Naive thymus-derived CD4-positive, alpha-beta T cell (primary cell): ENCODE measurements around the gene SLC39A5. TPM values are rescaled to one million over a fixed set of nuclear protein-coding genes. Genes with fewer than 3 reads are reported as not detected.
A peak's percentile ranks its signal among the peaks of the same experiment; 100 is the strongest.

Source experiments
- ATAC-seq: fragments of 150-1000 bp; cut with Tn5 transposase; 2 replicates; pipeline ENCODE4 v1.10.0; 2021; ENCODE audit warnings: mild to moderate bottlenecking, moderate library complexity
- CTCF ChIA-PET: fragments of 350-600 bp; sonication (Branson Sonifier 250); formaldehyde crosslinking; loops from one replicate; lab custom pipeline; 2021; ENCODE audit warnings: antibody characterized with exemption; lab: Charles Lee
- POLR2A ChIA-PET: fragments of 350-600 bp; sonication (Branson Sonifier 250); formaldehyde crosslinking; loops from one replicate; lab custom pipeline; 2021; ENCODE audit warnings: antibody characterized with exemption, inconsistent platforms; lab: Charles Lee
- DNase-seq, 9 donors: peaks; one replicate each; pipeline versions ENCODE4 v3.0.0 to v3.0.0-alpha.2; 2020 to 2022; ENCODE audit warnings: mixed read lengths in 1 of 9
- H3K27ac ChIP-seq: one replicate; pipeline ENCODE4 v1.7.0; 2013; ENCODE audit warnings: mild to moderate bottlenecking, low read depth, low read length, moderate library complexity
- H3K27me3 ChIP-seq, 2 donors: one replicate each; pipeline ENCODE4 v1.7.0; 2013; ENCODE audit warnings: low read length in 2 of 2, mild to moderate bottlenecking in 2 of 2, moderate library complexity in 2 of 2; ENCODE audit not compliant: control insufficient read depth in 2 of 2, insufficient read depth in 2 of 2
- H3K36me3 ChIP-seq, 3 experiments: 1 replicate in 2 of 3; 2 replicates in 1 of 3; pipeline ENCODE4 v1.7.0; 2013; ENCODE audit warnings: low read length in 3 of 3, mild to moderate bottlenecking in 3 of 3, moderate library complexity in 1 of 3; ENCODE audit not compliant: insufficient read depth in 3 of 3, control insufficient read depth in 2 of 3
- H3K4me1 ChIP-seq, 2 donors: one replicate each; pipeline ENCODE4 v1.7.0; 2013; ENCODE audit warnings: low read length in 2 of 2, mild to moderate bottlenecking in 2 of 2, moderate library complexity in 1 of 2; ENCODE audit not compliant: control insufficient read depth in 2 of 2, insufficient read depth in 2 of 2
- H3K4me3 ChIP-seq: 2 replicates; pipeline ENCODE4 v1.7.0; 2013; ENCODE audit warnings: mild to moderate bottlenecking, low read length
- H3K9me3 ChIP-seq, 3 experiments: 1 replicate in 2 of 3; 2 replicates in 1 of 3; pipeline ENCODE4 v1.7.0; 2013; ENCODE audit warnings: low read length in 3 of 3; ENCODE audit not compliant: control insufficient read depth in 2 of 3
- H3K27ac Mint-ChIP-seq, 9 donors: one replicate each; pipeline ENCODE4 v1.8.0; 2020 to 2022; ENCODE audit warnings: mixed read lengths in 9 of 9, mild to moderate bottlenecking in 8 of 9, moderate library complexity in 5 of 9, inconsistent platforms in 2 of 9
- H3K27me3 Mint-ChIP-seq, 5 donors: one replicate each; pipeline ENCODE4 v1.8.0; 2021 to 2022; ENCODE audit warnings: mixed read lengths in 5 of 5, mild to moderate bottlenecking in 1 of 5
- H3K36me3 Mint-ChIP-seq, 5 donors: one replicate each; pipeline ENCODE4 v1.8.0; 2020 to 2022; ENCODE audit warnings: mixed read lengths in 5 of 5, mild to moderate bottlenecking in 3 of 5, inconsistent platforms in 1 of 5
- H3K4me1 Mint-ChIP-seq, 7 donors: one replicate each; pipeline ENCODE4 v1.8.0; 2020 to 2022; ENCODE audit warnings: mixed read lengths in 7 of 7, mild to moderate bottlenecking in 3 of 7, inconsistent platforms in 1 of 7
- H3K4me3 Mint-ChIP-seq, 10 donors: one replicate each; pipeline ENCODE4 v1.8.0; 2020 to 2022; ENCODE audit warnings: mild to moderate bottlenecking in 10 of 10, mixed read lengths in 10 of 10, moderate library complexity in 6 of 10, inconsistent platforms in 2 of 10
- H3K9me3 Mint-ChIP-seq, 11 donors: one replicate each; pipeline ENCODE4 v1.8.0; 2020 to 2022; ENCODE audit warnings: mixed read lengths in 11 of 11, mild to moderate bottlenecking in 4 of 11, inconsistent platforms in 1 of 11, moderate library complexity in 1 of 11
- intact Hi-C, 2 donors: fragments of 100-400 bp; cut with micrococcal nuclease; formaldehyde crosslinking; loops; one replicate each; pipeline ENCODE4 v1.15.1; 2023
- polyA plus RNA-seq, 2 donors: library from polyadenylated mRNA; unstranded; fragments of 300-500 nt; fragmentation: Illumina TruSeq; gene quantifications; one replicate each; pipeline ENCODE4 v1.2.3, GENCODE V29; 2021
- total RNA-seq, 6 experiments: library from RNA in 5 of 6; stranded (reverse) in 5 of 6; gene quantifications; 1 replicate in 5 of 6; 2 replicates in 1 of 6; pipeline ENCODE4 v1.2.3 and lab custom pipeline; 2021 to 2026

Gene SLC39A5
- total and polyA plus RNA-seq, 7 experiments from 2014 or later: 0.43 to 1.2 (median 0.77) TPM; not detected in 4

DNA sequence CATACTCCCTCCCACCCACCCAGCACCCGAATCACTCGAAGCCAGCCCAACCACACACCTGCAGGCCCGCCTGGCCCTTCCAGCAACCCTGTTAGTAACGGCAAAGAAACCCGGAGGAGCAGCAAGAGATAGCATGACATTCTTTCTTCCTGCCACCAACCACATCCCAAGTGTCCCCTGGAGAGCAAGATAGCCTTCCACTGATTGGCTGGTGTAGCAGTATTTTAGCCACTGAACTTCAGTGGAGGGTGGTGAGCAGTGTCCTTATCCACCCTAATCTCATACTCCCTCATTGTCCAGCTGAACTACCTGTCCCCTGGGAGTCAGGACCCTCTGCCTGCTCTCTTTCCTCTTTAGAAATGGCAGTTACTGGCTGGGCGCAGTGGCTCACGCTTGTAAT lies 769 bp upstream of the SLC39A5 start:
- Mint-ChIP-seq H3K4me3 (no peak overlapping the region), H3K36me3 (peaks cover 0 to 7% (median 0%) of the 10 kb centered on the region in 5 donors), H3K27ac (no peak overlapping the region), H3K9me3 (no peaks in the 10 kb centered on the region), H3K4me1 (peaks cover 0 to 18% (median 13%) of the 10 kb centered on the region in 7 donors), H3K27me3 (no peaks in the 10 kb centered on the region)
- DNase-seq: no peak
- Histone ChIP-seq H3K4me3 (no peak overlapping the region), H3K4me1 (peaks cover 5 to 8% of the 10 kb centered on the region in 2 donors), H3K27ac (no peak overlapping the region), H3K9me3 (no peaks in the 10 kb centered on the region), H3K27me3 (no peaks in the 10 kb centered on the region), H3K36me3 (no peaks in the 10 kb centered on the region)
- POLR2A ChIA-PET: interaction anchor here (1.0 kb wide), 1 partner anchor 111 kb away, joined by 4 read pairs; the partner anchor contains the start of gene ZC3H10
- intact Hi-C loops: no loop called here
- CTCF ChIA-PET: no interaction called here
- no peak for ATAC-seq

DNA sequence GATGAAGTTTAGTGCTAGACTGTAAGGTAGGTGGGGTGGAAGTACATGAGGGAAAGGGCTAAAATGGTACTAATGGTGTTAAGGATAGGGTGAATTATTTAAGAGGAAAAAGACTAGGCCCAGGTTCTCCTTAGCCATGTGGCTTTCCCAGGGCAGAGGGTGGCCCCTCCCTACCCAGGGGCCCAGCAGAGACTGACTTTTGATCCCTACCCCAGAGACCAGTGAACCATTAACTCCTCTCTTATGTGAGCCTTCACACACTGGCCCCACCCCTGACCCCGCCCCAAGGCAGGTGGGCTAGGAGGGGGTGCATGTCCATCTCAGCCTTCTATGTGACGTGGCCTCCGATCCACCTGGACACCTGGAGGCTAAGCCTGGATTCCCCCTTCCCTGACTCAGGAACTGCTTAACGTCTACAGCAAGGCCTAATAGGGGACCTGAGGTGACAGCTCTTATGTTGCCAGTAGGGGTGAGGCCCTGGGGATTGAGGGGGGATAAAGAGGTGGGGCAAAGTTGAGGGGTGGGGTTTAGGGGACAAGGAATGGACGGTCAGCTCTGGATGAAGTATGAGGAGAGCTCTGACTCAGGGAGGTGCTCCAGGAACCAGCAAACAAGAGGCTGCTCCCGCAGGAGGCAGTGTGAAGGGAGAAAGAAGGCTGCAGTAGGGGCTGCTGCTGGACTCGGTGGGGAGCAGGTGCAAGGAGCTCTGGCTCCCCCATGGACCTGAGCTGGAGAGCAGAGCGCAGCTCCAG lies 757 bp downstream of the SLC39A5 start:
- Mint-ChIP-seq H3K4me3 (no peak overlapping the region), H3K27me3 (no peaks in the 10 kb centered on the region), H3K27ac (no peak overlapping the region), H3K4me1 (peaks cover 0 to 5% (median under 1%) of the 10 kb centered on the region in 7 donors), H3K9me3 (no peaks in the 10 kb centered on the region), H3K36me3 (peaks cover 0 to 4% (median 0%) of the 10 kb centered on the region in 5 donors)
- no peaks in the 10 kb centered on the region for H3K9me3 ChIP-seq
- intact Hi-C loops: no loop called here
- no peak for DNase-seq
- H3K4me3 ChIP-seq: no peak overlapping the region
- H3K27ac ChIP-seq: no peak overlapping the region
- no peaks in the 10 kb centered on the region for H3K36me3 ChIP-seq
- H3K4me1 ChIP-seq: no peaks in the 10 kb centered on the region
- ChIA-PET POLR2A (interaction anchor here (0.6 to 1.0 kb wide), 2 partner anchors 9 to 129 kb away, joined by 3 read pairs; partner anchors contain the start of genes RNF41 and STAT2), CTCF (interaction anchor here (1.6 kb wide), 1 partner anchor 8 kb away, joined by 7 read pairs; the partner anchor contains the start of gene RNF41)
- no peaks in the 10 kb centered on the region for H3K27me3 ChIP-seq
- ATAC-seq: no peak

DNA sequence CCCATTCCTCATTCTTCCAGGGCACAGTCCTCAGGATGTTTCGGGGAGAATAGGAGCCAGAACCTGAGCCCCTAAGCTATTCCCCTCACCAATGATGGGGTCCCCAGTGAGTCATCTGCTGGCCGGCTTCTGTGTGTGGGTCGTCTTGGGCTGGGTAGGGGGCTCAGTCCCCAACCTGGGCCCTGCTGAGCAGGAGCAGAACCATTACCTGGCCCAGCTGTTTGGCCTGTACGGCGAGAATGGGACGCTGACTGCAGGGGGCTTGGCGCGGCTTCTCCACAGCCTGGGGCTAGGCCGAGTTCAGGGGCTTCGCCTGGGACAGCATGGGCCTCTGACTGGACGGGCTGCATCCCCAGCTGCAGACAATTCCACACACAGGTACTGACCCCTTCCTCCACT lies 1.3 kb downstream of the SLC39A5 start:
- intact Hi-C loops: no loop called here

DNA sequence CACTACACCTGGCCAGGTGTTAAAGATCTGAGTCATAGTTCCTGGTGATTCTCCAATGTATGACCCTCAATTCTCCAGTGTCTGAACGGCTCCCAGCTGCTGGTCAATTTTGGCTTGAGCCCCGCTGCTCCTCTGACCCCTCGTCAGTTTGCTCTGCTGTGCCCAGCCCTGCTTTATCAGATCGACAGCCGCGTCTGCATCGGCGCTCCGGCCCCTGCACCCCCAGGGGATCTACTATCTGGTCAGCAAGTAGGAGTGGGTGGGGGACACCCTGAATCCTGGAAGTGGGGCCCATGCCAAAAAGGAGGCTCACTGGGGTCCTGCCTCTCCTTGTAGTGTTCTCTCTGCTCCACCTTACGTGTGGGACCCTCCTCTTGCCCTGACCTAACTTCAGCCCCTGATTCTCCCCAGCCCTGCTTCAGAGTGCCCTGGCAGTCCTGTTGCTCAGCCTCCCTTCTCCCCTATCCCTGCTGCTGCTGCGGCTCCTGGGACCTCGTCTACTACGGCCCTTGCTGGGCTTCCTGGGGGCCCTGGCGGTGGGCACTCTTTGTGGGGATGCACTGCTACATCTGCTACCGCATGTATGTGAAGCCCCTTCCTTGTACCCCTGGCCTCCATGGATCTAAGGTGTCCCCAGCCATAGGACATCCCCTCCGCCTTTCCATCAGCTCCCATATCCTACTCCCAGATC lies 5.0 kb downstream of the SLC39A5 start:
- no peaks in the 10 kb centered on the region for H3K4me1 ChIP-seq
- Mint-ChIP-seq H3K27me3 (no peaks in the 10 kb centered on the region), H3K27ac (peak overlapping the region in 1 of 9 donors; percentile 28), H3K4me1 (no peaks in the 10 kb centered on the region), H3K4me3 (no peak overlapping the region), H3K9me3 (no peaks in the 10 kb centered on the region), H3K36me3 (no peaks in the 10 kb centered on the region)
- ATAC-seq (no peak), DNase-seq (no peak)
- no peak overlapping the region for H3K4me3 ChIP-seq
- H3K27ac ChIP-seq: no peak overlapping the region
- H3K9me3 ChIP-seq: no peaks in the 10 kb centered on the region
- POLR2A ChIA-PET: interaction anchor here (1.3 kb wide), 1 partner anchor 13 kb away, joined by 4 read pairs; the partner anchor contains the start of gene RNF41
- CTCF ChIA-PET: no interaction called here
- no peaks in the 10 kb centered on the region for H3K27me3 ChIP-seq
- peaks cover 0 to 23% (median 0%) of the 10 kb centered on the region in 3 experiments for H3K36me3 ChIP-seq
- intact Hi-C loops: no loop called here

More for the DNA sequence above, 1.3 kb downstream of the SLC39A5 start:
- ChIA-PET CTCF (interaction anchor here (0.7 to 1.6 kb wide), 3 partner anchors 9 to 292 kb away, joined by 3 to 7 read pairs (median 6); partner anchors contain the start of gene RNF41), POLR2A (interaction anchor here (0.7 to 1.0 kb wide), 2 partner anchors 9 to 129 kb away, joined by 3 read pairs; partner anchors contain the start of genes RNF41 and STAT2)
- H3K9me3 ChIP-seq: no peaks in the 10 kb centered on the region
- Mint-ChIP-seq H3K27ac (peak overlapping the region in 1 of 9 donors; percentile 52), H3K27me3 (no peaks in the 10 kb centered on the region), H3K9me3 (no peaks in the 10 kb centered on the region), H3K36me3 (peaks cover 0 to 2% (median 0%) of the 10 kb centered on the region in 5 donors), H3K4me3 (no peak overlapping the region), H3K4me1 (peaks cover 0 to 2% (median 0%) of the 10 kb centered on the region in 7 donors)
- no peaks in the 10 kb centered on the region for H3K36me3 ChIP-seq
- no peaks in the 10 kb centered on the region for H3K4me1 ChIP-seq
- ATAC-seq (no peak), DNase-seq (no peak)
- H3K27ac ChIP-seq: no peak overlapping the region
- no peak overlapping the region for H3K4me3 ChIP-seq
- H3K27me3 ChIP-seq: no peaks in the 10 kb centered on the region

DNA sequence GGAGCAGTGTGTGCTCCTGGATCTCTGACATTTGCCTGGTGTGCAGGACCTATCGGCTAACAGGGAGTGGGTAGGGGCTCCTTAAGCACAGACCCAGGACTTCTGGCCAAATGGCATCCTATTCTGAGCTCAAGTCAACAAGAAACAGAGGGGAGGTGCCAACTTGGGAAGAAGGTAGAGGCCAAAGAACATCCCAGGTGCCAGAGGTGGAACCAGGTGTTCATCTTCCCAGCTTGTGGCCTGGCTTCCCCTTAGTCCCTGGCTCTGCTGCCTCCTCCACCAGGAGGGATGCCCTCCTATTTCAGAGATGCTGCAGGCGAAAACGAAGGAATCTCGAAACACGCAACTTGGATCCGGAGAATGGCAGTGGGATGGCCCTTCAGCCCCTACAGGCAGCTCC lies 6.2 kb downstream of the SLC39A5 start:
- DNase-seq (no peak), ATAC-seq (no peak)
- H3K27me3 ChIP-seq: no peaks in the 10 kb centered on the region
- H3K9me3 ChIP-seq: no peaks in the 10 kb centered on the region
- H3K36me3 ChIP-seq: peaks cover 0 to 35% (median under 1%) of the 10 kb centered on the region in 3 experiments
- intact Hi-C loops: no loop called here
- no peak overlapping the region for H3K4me3 ChIP-seq
- no peak overlapping the region for H3K27ac Mint-ChIP-seq
- H3K4me3 Mint-ChIP-seq: no peak overlapping the region
- no peaks in the 10 kb centered on the region for H3K4me1 ChIP-seq
- H3K36me3 Mint-ChIP-seq: peaks cover 0 to 6% (median 0%) of the 10 kb centered on the region in 5 donors
- no peaks in the 10 kb centered on the region for H3K4me1 Mint-ChIP-seq
- H3K27ac ChIP-seq: no peak overlapping the region
- H3K9me3 Mint-ChIP-seq: no peaks in the 10 kb centered on the region
- H3K27me3 Mint-ChIP-seq: no peaks in the 10 kb centered on the region
- POLR2A ChIA-PET: interaction anchor here (1.0 to 1.3 kb wide), 3 partner anchors 14 to 22 kb away, joined by 3 to 4 read pairs (median 3); partner anchors contain the start of genes ANKRD52 and RNF41
- CTCF ChIA-PET: interaction anchor here (1.4 kb wide), 1 partner anchor 22 kb away, joined by 3 read pairs; the partner anchor contains the start of gene ANKRD52

DNA sequence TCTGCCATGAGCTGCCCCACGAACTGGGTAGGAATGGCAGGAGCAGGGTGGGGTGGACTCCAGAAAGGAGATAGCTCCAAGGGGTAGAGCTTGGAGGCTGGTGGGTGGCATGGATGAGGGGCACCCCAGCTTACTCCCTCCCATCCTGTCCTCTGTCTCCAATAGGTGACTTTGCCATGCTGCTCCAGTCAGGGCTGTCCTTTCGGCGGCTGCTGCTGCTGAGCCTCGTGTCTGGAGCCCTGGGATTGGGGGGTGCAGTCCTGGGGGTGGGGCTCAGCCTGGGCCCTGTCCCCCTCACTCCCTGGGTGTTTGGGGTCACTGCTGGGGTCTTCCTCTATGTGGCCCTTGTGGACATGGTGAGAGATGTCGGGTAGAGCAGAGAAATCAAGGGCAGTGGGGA lies 7.1 kb downstream of the SLC39A5 start:
- no peak overlapping the region for H3K27ac Mint-ChIP-seq
- H3K4me3 ChIP-seq: no peak overlapping the region
- H3K27ac ChIP-seq: no peak overlapping the region
- DNase-seq: no peak
- H3K4me1 ChIP-seq: no peaks in the 10 kb centered on the region
- no peak for ATAC-seq
- no peaks in the 10 kb centered on the region for H3K27me3 Mint-ChIP-seq
- no peak overlapping the region for H3K4me3 Mint-ChIP-seq
- CTCF ChIA-PET: interaction anchor here (1.4 kb wide), 1 partner anchor 21 kb away, joined by 3 read pairs; the partner anchor contains the start of gene ANKRD52
- H3K36me3 Mint-ChIP-seq: peaks cover 0 to 15% (median under 1%) of the 10 kb centered on the region in 5 donors
- intact Hi-C loops: no loop called here
- POLR2A ChIA-PET: interaction anchor here (1.0 kb wide), 2 partner anchors 16 to 21 kb away, joined by 3 read pairs; partner anchors contain the start of gene ANKRD52
- H3K9me3 Mint-ChIP-seq: no peaks in the 10 kb centered on the region
- no peaks in the 10 kb centered on the region for H3K27me3 ChIP-seq
- no peaks in the 10 kb centered on the region for H3K4me1 Mint-ChIP-seq
- H3K36me3 ChIP-seq: peaks cover 0 to 44% (median 8%) of the 10 kb centered on the region in 3 experiments
- no peaks in the 10 kb centered on the region for H3K9me3 ChIP-seq
